H1 (cell line): ENCODE results near the gene GRP. TPM values are rescaled to one million over a fixed set of nuclear protein-coding genes. Genes with fewer than 3 reads are reported as not detected.

Experiments used
- CTCF ChIA-PET: fragments of 300-600 bp; sonication (Branson Sonifier 250); formaldehyde crosslinking; loops from one replicate; lab custom pipeline; 2021; ENCODE audit not compliant: partially characterized antibody; lab: Charles Lee
- POLR2A ChIA-PET: fragments of 300-600 bp; sonication (Branson Sonifier 250); formaldehyde crosslinking; loops from one replicate; lab custom pipeline; 2021; ENCODE audit warnings: inconsistent platforms; ENCODE audit not compliant: partially characterized antibody; lab: Charles Lee
- DNase-seq, 2 experiments: peaks; one replicate each; pipeline versions ENCODE4 v3.0.0 to v3.0.0-alpha.2; 2010 to 2022; ENCODE audit warnings: low spot score in 2 of 2, low read depth in 1 of 2, mixed read lengths in 1 of 2
- FAIRE-seq: peaks from 2 replicates; lab custom pipeline; 2011; peaks lifted over from hg19 to GRCh38; lab: Jason Lieb, UNC
- H2AFZ ChIP-seq: 2 replicates; pipeline ENCODE4 v1.8.1; 2012; ENCODE audit warnings: low read length, inconsistent platforms
- H2AK5ac ChIP-seq: 2 replicates; pipeline ENCODE4 v1.6.1; 2013; ENCODE audit warnings: low read depth, low read length
- H2BK120ac ChIP-seq: replicated peaks from 2 replicates; pipeline ENCODE3; 2013; ENCODE audit warnings: low read depth, low read length, inconsistent platforms
- H2BK12ac ChIP-seq: 2 replicates; pipeline ENCODE4 v1.6.1; 2013; ENCODE audit warnings: low read depth, low read length
- H2BK15ac ChIP-seq: 2 replicates; pipeline ENCODE4 v1.6.1; 2013; ENCODE audit warnings: low read length
- H2BK20ac ChIP-seq: 2 replicates; pipeline ENCODE4 v1.6.1; 2013; ENCODE audit warnings: low read length
- H2BK5ac ChIP-seq: 2 replicates; pipeline ENCODE4 v1.6.1; 2013; ENCODE audit warnings: low read depth, low read length
- H3K14ac ChIP-seq: 2 replicates; pipeline ENCODE4 v1.6.1; 2013; ENCODE audit warnings: inconsistent platforms; ENCODE audit not compliant: insufficient read length
- H3K18ac ChIP-seq: 2 replicates; pipeline ENCODE4 v1.6.1; 2013; ENCODE audit warnings: low read length; ENCODE audit errors: extremely low read depth
- H3K23ac ChIP-seq: 2 replicates; pipeline ENCODE4 v1.6.1; 2013; ENCODE audit warnings: inconsistent platforms; ENCODE audit not compliant: insufficient read length
- H3K23me2 ChIP-seq: 2 replicates; pipeline ENCODE4 v1.6.1; 2013; ENCODE audit warnings: low read depth, low read length
- H3K27ac ChIP-seq: 2 replicates; pipeline ENCODE4 v1.6.1; 2011; ENCODE audit warnings: low read depth, low read length, inconsistent platforms
- H3K27me3 ChIP-seq, 4 experiments: replicated peaks in 1 of 4; 1 replicate in 1 of 4; 2 replicates in 3 of 4; pipeline versions ENCODE4 v1.6.1 to v1.8.1; 2011 to 2013; ENCODE audit warnings: low read length in 3 of 4, mild to moderate bottlenecking in 3 of 4, inconsistent platforms in 2 of 4, mixed read lengths in 2 of 4, moderate library complexity in 1 of 4; ENCODE audit not compliant: control insufficient read depth in 3 of 4, insufficient read depth in 3 of 4; ENCODE audit errors: extremely low read depth in 1 of 4
- H3K36me3 ChIP-seq, 4 experiments: 2 replicates each; pipeline versions ENCODE4 v1.6.1 to v1.8.1; 2011 to 2013; ENCODE audit warnings: mild to moderate bottlenecking in 4 of 4, low read length in 3 of 4, moderate library complexity in 2 of 4, control low read depth in 1 of 4, inconsistent platforms in 1 of 4; ENCODE audit not compliant: insufficient read depth in 4 of 4, control insufficient read depth in 2 of 4
- H3K4ac ChIP-seq: replicated peaks from 2 replicates; pipeline ENCODE3; 2013; ENCODE audit warnings: low read length, low read depth, mixed read lengths, inconsistent platforms; ENCODE audit not compliant: insufficient read length
- H3K4me1 ChIP-seq, 4 experiments: replicated peaks in 1 of 4; 1 replicate in 1 of 4; 2 replicates in 3 of 4; pipeline versions ENCODE4 v1.6.1 to v1.8.1; 2011 to 2013; ENCODE audit warnings: low read length in 3 of 4, inconsistent platforms in 2 of 4, mixed read lengths in 1 of 4; ENCODE audit not compliant: insufficient read depth in 4 of 4, control insufficient read depth in 3 of 4
- H3K4me2 ChIP-seq, 2 experiments: 2 replicates each; pipeline versions ENCODE4 v1.6.1 to v1.8.1; 2011 to 2013; ENCODE audit warnings: low read depth in 2 of 2, low read length in 2 of 2, control low read depth in 1 of 2, inconsistent platforms in 1 of 2, mild to moderate bottlenecking in 1 of 2; ENCODE audit not compliant: insufficient read depth in 1 of 2
- H3K4me3 ChIP-seq, 4 experiments: fragments of 200-600, 300-600 bp in 1 of 4; sonication (generic), shearing (Covaris generic), sonication (Bioruptor Twin) in 1 of 4; 2 replicates each; pipeline versions ENCODE4 v1.5.1 to v1.8.1; 2011 to 2016; ENCODE audit warnings: low read length in 4 of 4, low read depth in 3 of 4, control low read depth in 2 of 4, inconsistent platforms in 2 of 4, mild to moderate bottlenecking in 2 of 4, mixed read lengths in 1 of 4, moderate library complexity in 1 of 4; ENCODE audit not compliant: insufficient read depth in 2 of 4; ENCODE audit errors: extremely low read depth in 1 of 4
- H3K56ac ChIP-seq: replicated peaks from 2 replicates; pipeline ENCODE3; 2013; ENCODE audit warnings: low read depth, mild to moderate bottlenecking, mixed read lengths, low read length, inconsistent platforms; ENCODE audit not compliant: insufficient read length
- H3K79me1 ChIP-seq: 2 replicates; pipeline ENCODE4 v1.6.1; 2013; ENCODE audit warnings: low read depth, low read length, control low read depth
- H3K79me2 ChIP-seq, 2 experiments: 2 replicates each; pipeline versions ENCODE4 v1.6.1 to v1.8.1; 2012 to 2013; ENCODE audit warnings: low read length in 2 of 2, mild to moderate bottlenecking in 2 of 2, inconsistent platforms in 1 of 2; ENCODE audit not compliant: insufficient read depth in 2 of 2, control insufficient read depth in 1 of 2
- H3K9ac ChIP-seq, 4 experiments: replicated peaks in 1 of 4; 1 replicate in 1 of 4; 2 replicates in 3 of 4; pipeline versions ENCODE4 v1.6.1 to v1.8.1; 2011 to 2013; ENCODE audit warnings: low read depth in 3 of 4, low read length in 3 of 4, control low read depth in 2 of 4, mild to moderate bottlenecking in 2 of 4, moderate library complexity in 2 of 4, inconsistent platforms in 1 of 4; ENCODE audit errors: extremely low read depth in 1 of 4
- H3K9me3 ChIP-seq, 2 experiments: 2 replicates each; pipeline versions ENCODE4 v1.6.1 to v1.8.1; 2012 to 2013; ENCODE audit warnings: mild to moderate bottlenecking in 2 of 2, moderate library complexity in 2 of 2, control low read depth in 1 of 2, inconsistent platforms in 1 of 2, low read depth in 1 of 2, low read length in 1 of 2, mixed read lengths in 1 of 2; ENCODE audit not compliant: insufficient read depth in 2 of 2
- H4K20me1 ChIP-seq, 2 experiments: replicated peaks in 1 of 2; 2 replicates each; pipeline versions ENCODE3 to v1.8.1; 2011 to 2013; ENCODE audit warnings: inconsistent platforms in 2 of 2, low read length in 2 of 2, mild to moderate bottlenecking in 1 of 2; ENCODE audit not compliant: insufficient read depth in 2 of 2, control insufficient read depth in 1 of 2
- H4K5ac ChIP-seq: 2 replicates; pipeline ENCODE4 v1.6.1; 2013; ENCODE audit warnings: low read length, low read depth, mixed read lengths, inconsistent platforms; ENCODE audit not compliant: insufficient read length
- H4K8ac ChIP-seq: 2 replicates; pipeline ENCODE4 v1.8.0; 2013; ENCODE audit warnings: mild to moderate bottlenecking, moderate library complexity, low read length, inconsistent platforms; ENCODE audit not compliant: insufficient read depth; ENCODE audit errors: extremely low read depth
- H4K91ac ChIP-seq: replicated peaks from 2 replicates; pipeline ENCODE3; 2013; ENCODE audit warnings: low read length, mixed read lengths, inconsistent platforms; ENCODE audit not compliant: insufficient read length
- EP300 ChIP-seq, 2 experiments: IDR thresholded peaks; 1 replicate in 1 of 2; 2 replicates in 1 of 2; pipeline ENCODE4 v1.6.1; 2011 to 2012; ENCODE audit warnings: low read depth in 2 of 2, low read length in 2 of 2, mild to moderate bottlenecking in 2 of 2, borderline replicate concordance in 1 of 2, inconsistent platforms in 1 of 2, moderate library complexity in 1 of 2
- NANOG ChIP-seq: IDR thresholded peaks from 2 replicates; pipeline ENCODE4 v1.6.1; 2011; ENCODE audit warnings: low read length, low read depth, mild to moderate bottlenecking, inconsistent platforms; ENCODE audit not compliant: insufficient read depth, poor library complexity, severe bottlenecking
- SP1 ChIP-seq: IDR thresholded peaks from 2 replicates; pipeline ENCODE4 v1.6.1; 2011; ENCODE audit warnings: low read depth, low read length
- WGBS, 2 experiments: shearing (Covaris generic) in 1 of 2; methylation state at CpG; one replicate each; pipeline versions ENCODE4 v1.1.6 to v1.1.7; 2013 to 2015; ENCODE audit warnings: low lambda C conversion rate in 2 of 2, mixed read lengths in 2 of 2, inconsistent platforms in 1 of 2, low coverage in 1 of 2, missing lambda C conversion rate in 1 of 2; ENCODE audit not compliant: insufficient replicate concordance in 2 of 2, insufficient coverage in 1 of 2, insufficient read length in 1 of 2; ENCODE audit errors: extremely low coverage in 1 of 2, missing lambda C conversion rate in 1 of 2; 5-methylcytosine and 5-hydroxymethylcytosine counted together
- polyA plus RNA-seq, 7 experiments: library from polyadenylated mRNA; depleted of rRNA in 3 of 7; stranded (reverse) in 5 of 7; unstranded in 2 of 7; fragments of >200 nt in 5 of 7; fragments of 200-250 nt in 2 of 7; gene quantifications; 1 replicate in 5 of 7; 2 replicates in 1 of 7; 4 replicates in 1 of 7; pipeline versions ENCODE4 v1.2.1 to v1.2.3, GENCODE V29; 2011 to 2013; ENCODE audit warnings: missing spikeins in 2 of 7, mixed read lengths in 2 of 7
- total RNA-seq: library from RNA; stranded (reverse); fragmentation: NEBNext Ultra II Directional; extraction: Animal tissue kit (Norgen Biotek cat#: 25700); gene quantifications from 2 replicates; pipeline ENCODE4 v1.2.1, GENCODE V29; 2021
- TF ChIP-seq, protein P1 (sequence below): IDR thresholded peaks from 2 replicates; pipeline ENCODE4 v1.6.1; 2012; ENCODE audit warnings: inconsistent platforms

GRP gene
- total and polyA plus RNA-seq, 2 of the 8 experiments (the other 6 are each of a cell fraction or from before 2014, with no cell fraction given), result not detected

DNA sequence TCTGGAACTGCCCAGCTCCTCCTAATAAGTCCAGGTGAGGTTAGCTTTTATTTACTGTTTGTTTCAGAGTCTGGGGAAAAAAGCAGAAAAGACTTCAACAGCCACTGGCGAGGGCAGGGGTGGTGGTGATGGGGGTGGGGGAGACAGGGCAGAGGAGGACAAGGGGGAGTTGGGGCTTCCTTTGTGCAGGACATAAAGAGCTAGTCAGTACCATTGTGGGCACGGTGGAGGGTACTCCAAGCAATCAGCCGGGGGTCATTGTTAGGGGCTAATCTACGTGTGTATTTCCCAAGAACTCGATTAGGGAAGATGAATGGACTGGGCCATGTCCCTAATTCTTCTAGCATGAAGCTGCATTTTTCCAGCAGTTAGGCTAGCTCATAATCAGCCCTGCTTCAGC is 56.1 kb downstream of the GRP start:
- POLR2A ChIA-PET, result interaction anchor here (0.9 to 1.6 kb wide), 5 partner anchors 10 to 83 kb away, joined by 3 to 11 read pairs (median 4); partner anchors contain the start of gene LMAN1
- peaks cover 45 to 76% (median 62%) of the 10 kb centered on the region in 4 experiments for H3K27me3 ChIP-seq
- no peak overlapping the region for H2BK15ac ChIP-seq

More for the DNA sequence above, 56.1 kb downstream of the GRP start:
- TF ChIP-seq NANOG (peak; percentile 91), EP300 (IDR thresholded peaks at IDR 0.05; ENCODE audit: borderline replicate concordance in 1 of 2, low read depth in 2 of 2, low read length in 2 of 2) (0 out of 3 replicates have a peak, but pooled peaks of 1 of the 2 experiments have one; percentile 48), SP1 (0 out of 2 replicates have a peak, but pooled peaks have one; percentile 28)
- TF ChIP-seq, protein P1, sequence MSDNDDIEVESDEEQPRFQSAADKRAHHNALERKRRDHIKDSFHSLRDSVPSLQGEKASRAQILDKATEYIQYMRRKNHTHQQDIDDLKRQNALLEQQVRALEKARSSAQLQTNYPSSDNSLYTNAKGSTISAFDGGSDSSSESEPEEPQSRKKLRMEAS, result no peak
- TF ChIP-seq, all 59 proteins: peak for 3
- no peak overlapping the region for H2BK20ac ChIP-seq
- H4K91ac ChIP-seq, result no peak overlapping the region
- no peaks in the 10 kb centered on the region for H3K9me3 ChIP-seq
- no peak overlapping the region for H3K9ac ChIP-seq
- H3K79me1 ChIP-seq, result no peaks in the 10 kb centered on the region
- no peak overlapping the region for H2AFZ ChIP-seq
- H3K18ac ChIP-seq, result no peak overlapping the region
- H2AK5ac ChIP-seq, result no peak overlapping the region
- H4K5ac ChIP-seq, result no peak overlapping the region
- no peak overlapping the region for H3K56ac ChIP-seq
- 13% methylated on average over 5 of the region's 5 CpGs; no CpG with 5 or more reads in 1 of the 2 experiments for WGBS, 2 experiments
- CTCF ChIA-PET, result interaction anchor here (0.7 to 15.5 kb wide), 9 partner anchors 9 to 127 kb away, joined by 3 to 129 read pairs (median 7); partner anchors contain the start of gene GRP
- no peak overlapping the region for H4K8ac ChIP-seq
- peaks cover 14% of the 10 kb centered on the region; the same call in 1 of the 2 replicates for H3K23me2 ChIP-seq
- no peak overlapping the region for H2BK5ac ChIP-seq
- no peak overlapping the region for H3K4ac ChIP-seq
- H2BK120ac ChIP-seq, result no peak overlapping the region
- FAIRE-seq (no peak), DNase-seq (no peak)
- H2BK12ac ChIP-seq, result no peak overlapping the region
- peaks cover 6 to 18% (median 13%) of the 10 kb centered on the region in 4 experiments; a peak in 6 of 7 replicates for H3K4me1 ChIP-seq
- H3K14ac ChIP-seq, result no peak overlapping the region
- no peak overlapping the region for H3K27ac ChIP-seq
- H3K23ac ChIP-seq, result no peak overlapping the region
- peaks cover 8 to 9% of the 10 kb centered on the region in 2 experiments for H4K20me1 ChIP-seq
- H3K4me3 ChIP-seq, result peak overlapping the region in 1 of 4 experiments; percentile 48; a peak in 5 of 8 replicates
- no peaks in the 10 kb centered on the region; a peak in 1 of 8 replicates for H3K36me3 ChIP-seq
- no peaks in the 10 kb centered on the region for H3K79me2 ChIP-seq
- peak overlapping the region; percentile 60 to 70 for H3K4me2 ChIP-seq
